ENCODE data around the gene PHACTR3. TPM values are rescaled to one million over a fixed set of nuclear protein-coding genes. Genes with fewer than 3 reads are reported as not detected.

Gene PHACTR3
- total RNA-seq, 1 experiment from 2014 or later: not detected

- Histone ChIP-seq H3K9me3 (ENCODE audit: control insufficient read depth, low read depth, low read length) (peaks cover 36% of the 10 kb centered on the region), H3K79me2 (ENCODE audit: insufficient read depth, low read length) (no peaks in the 10 kb centered on the region), H2BK12ac (ENCODE audit: insufficient read length, low read depth, low read length) (no peak overlapping the region), H2BK5ac (ENCODE audit: insufficient read length, low read length) (no peak overlapping the region), H3K4me2 (ENCODE audit: insufficient read depth, insufficient read length, low read length) (no peak overlapping the region), H3T11ph (ENCODE audit: low read length) (no peak overlapping the region), H2AFZ (ENCODE audit: low read length) (no peak overlapping the region), H2BK120ac (ENCODE audit: low read depth, low read length, poor library complexity, severe bottlenecking) (no peak overlapping the region), H3K23ac (ENCODE audit: insufficient read length, low read depth, low read length) (no peak overlapping the region), H2BK20ac (ENCODE audit: low read depth, low read length, poor library complexity, severe bottlenecking) (no peak overlapping the region), H4K91ac (ENCODE audit: insufficient read length, low read depth, low read length) (no peak overlapping the region), H3K9ac (ENCODE audit: extremely low read depth, insufficient read length, low read length) (no peak overlapping the region), H3K4ac (ENCODE audit: low read depth, low read length) (no peak overlapping the region), H2AK5ac (ENCODE audit: insufficient read length, low read length) (no peak overlapping the region), H3K18ac (ENCODE audit: insufficient read length, low read depth, low read length) (no peak overlapping the region), H3K79me1 (ENCODE audit: insufficient read depth, low read depth, low read length, poor library complexity, severe bottlenecking) (no peaks in the 10 kb centered on the region), H2BK15ac (ENCODE audit: low read depth, low read length) (no peak overlapping the region), H3K4me1 (ENCODE audit: insufficient read depth, low read length) (no peaks in the 10 kb centered on the region), H3K56ac (ENCODE audit: insufficient read length, low read depth, low read length) (no peak overlapping the region), H4K8ac (replicated peaks; ENCODE audit: insufficient read length, low read depth, low read length) (no peak overlapping the region), H3K27ac (ENCODE audit: insufficient read length, low read depth, low read length) (no peak overlapping the region), H3K27me3 (ENCODE audit: insufficient read depth, low read length) (no peaks in the 10 kb centered on the region), H3K23me2 (ENCODE audit: insufficient read length, low read depth, low read length, poor library complexity, severe bottlenecking) (no peaks in the 10 kb centered on the region), H4K20me1 (ENCODE audit: control insufficient read depth, insufficient read depth, insufficient read length) (no peaks in the 10 kb centered on the region), H4K5ac (ENCODE audit: insufficient read length, low read depth, low read length) (no peak overlapping the region), H3K14ac (ENCODE audit: insufficient read depth, low read length) (no peak overlapping the region)
- Mint-ChIP-seq H3K27ac (no peak overlapping the region), H3K4me3 (no peak overlapping the region), H3K36me3 (ENCODE audit: insufficient read depth in 1 of 3, low read depth in 3 of 3) (peaks cover 9 to 18% (median 11%) of the 10 kb centered on the region in 3 experiments; a peak in 5 of 7 replicates), H3K27me3 (ENCODE audit: low read depth) (peaks cover 24% of the 10 kb centered on the region), H3K4me1 (no peaks in the 10 kb centered on the region), H3K9me3 (peaks cover 31 to 95% of the 10 kb centered on the region in 2 experiments)
- TF ChIP-seq, protein P1, sequence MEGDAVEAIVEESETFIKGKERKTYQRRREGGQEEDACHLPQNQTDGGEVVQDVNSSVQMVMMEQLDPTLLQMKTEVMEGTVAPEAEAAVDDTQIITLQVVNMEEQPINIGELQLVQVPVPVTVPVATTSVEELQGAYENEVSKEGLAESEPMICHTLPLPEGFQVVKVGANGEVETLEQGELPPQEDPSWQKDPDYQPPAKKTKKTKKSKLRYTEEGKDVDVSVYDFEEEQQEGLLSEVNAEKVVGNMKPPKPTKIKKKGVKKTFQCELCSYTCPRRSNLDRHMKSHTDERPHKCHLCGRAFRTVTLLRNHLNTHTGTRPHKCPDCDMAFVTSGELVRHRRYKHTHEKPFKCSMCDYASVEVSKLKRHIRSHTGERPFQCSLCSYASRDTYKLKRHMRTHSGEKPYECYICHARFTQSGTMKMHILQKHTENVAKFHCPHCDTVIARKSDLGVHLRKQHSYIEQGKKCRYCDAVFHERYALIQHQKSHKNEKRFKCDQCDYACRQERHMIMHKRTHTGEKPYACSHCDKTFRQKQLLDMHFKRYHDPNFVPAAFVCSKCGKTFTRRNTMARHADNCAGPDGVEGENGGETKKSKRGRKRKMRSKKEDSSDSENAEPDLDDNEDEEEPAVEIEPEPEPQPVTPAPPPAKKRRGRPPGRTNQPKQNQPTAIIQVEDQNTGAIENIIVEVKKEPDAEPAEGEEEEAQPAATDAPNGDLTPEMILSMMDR (conservative IDR thresholded peaks at IDR 0.05): no peak
- no peak for DNase-seq
- no CpG with 5 or more reads among the region's 12 CpGs for WGBS (ENCODE audit: extremely low coverage, insufficient read length, low lambda C conversion rate)
These were observed 39.3 kb downstream of the PHACTR3 start for GRCh38 chr20:59643615-59644061.

Data from H9 (cell line).